Lung (tissue), 12 donors: Measurements from ENCODE around the gene PPIE. TPM values are rescaled to one million over a fixed set of nuclear protein-coding genes. Genes with fewer than 3 reads are reported as not detected.

Experiments
- ATAC-seq: fragments of 200-7000 bp; cut with Tn5 transposase; one replicate; pipeline ENCODE4 v1.9.1; 2020; ENCODE audit warnings: moderate number of reproducible peaks; ENCODE audit not compliant: insufficient read depth, low FRiP score
- DNase-seq, 3 donors: peaks; one replicate each; pipeline ENCODE4 v3.0.0-alpha.2; 2013 to 2017
- H3K27ac ChIP-seq, 2 donors: one replicate each; pipeline ENCODE4 v1.5.1; 2013; ENCODE audit warnings: mild to moderate bottlenecking in 2 of 2, moderate library complexity in 2 of 2, control low read depth in 1 of 2, inconsistent platforms in 1 of 2, low read depth in 1 of 2, low read length in 1 of 2
- H3K27me3 ChIP-seq, 3 donors: one replicate each; pipeline ENCODE4 v1.5.1; 2013; ENCODE audit warnings: low read length in 2 of 3; ENCODE audit not compliant: control insufficient read depth in 3 of 3, insufficient read depth in 3 of 3
- H3K36me3 ChIP-seq, 4 donors: one replicate each; pipeline ENCODE4 v1.5.1; 2013; ENCODE audit warnings: low read length in 4 of 4, mild to moderate bottlenecking in 1 of 4, moderate library complexity in 1 of 4; ENCODE audit not compliant: control insufficient read depth in 4 of 4, insufficient read depth in 4 of 4
- H3K4me1 ChIP-seq, 5 donors: one replicate each; pipeline ENCODE4 v1.5.1; 2013; ENCODE audit warnings: low read length in 5 of 5, mild to moderate bottlenecking in 2 of 5, moderate library complexity in 1 of 5; ENCODE audit not compliant: control insufficient read depth in 5 of 5, insufficient read depth in 5 of 5
- H3K4me3 ChIP-seq: one replicate; pipeline ENCODE4 v1.5.1; 2013; ENCODE audit warnings: mild to moderate bottlenecking, control low read depth, moderate library complexity
- H3K9ac ChIP-seq, 2 donors: one replicate each; pipeline ENCODE4 v1.5.1; 2013; ENCODE audit warnings: low read length in 2 of 2, control low read depth in 1 of 2; ENCODE audit not compliant: insufficient read depth in 1 of 2
- H3K9me3 ChIP-seq, 4 donors: one replicate each; pipeline ENCODE4 v1.5.1; 2013; ENCODE audit warnings: low read length in 3 of 4, mild to moderate bottlenecking in 1 of 4, moderate library complexity in 1 of 4; ENCODE audit not compliant: control insufficient read depth in 4 of 4, insufficient read depth in 3 of 4
- WGBS, 2 donors: extraction: QIAGEN DNeasy Blood & Tissue Kit; methylation state at CpG; one replicate each; pipeline ENCODE4 v1.1.7; 2013; 5-methylcytosine and 5-hydroxymethylcytosine counted together
- polyA plus RNA-seq, 2 donors: library from polyadenylated mRNA; stranded (reverse); fragments of 200-250 nt; gene quantifications; one replicate each; pipeline ENCODE4 v1.2.1, GENCODE V29; 2013
- total RNA-seq, 2 donors: library from RNA; depleted of rRNA in 1 of 2; stranded (reverse); fragments of >200 nt in 1 of 2; gene quantifications; one replicate each; pipeline ENCODE4 v1.2.1, GENCODE V29; 2014 to 2021
- TF ChIP-seq, protein P1 (sequence below): IDR thresholded peaks from 2 replicates; pipeline ENCODE4 v1.5.1; 2012; ENCODE audit warnings: mild to moderate bottlenecking; ENCODE audit errors: control extremely low read depth, extremely low read depth
- donor health status: control.
- donor health status: control.
- donor health status: Bipolar disorder and iron deficiency.
- donor health status: healthy.
- donor health status: DM: yes; HTN: yes; CAD: no.

PPIE gene
- total and polyA plus RNA-seq, 4 donors, result 30.5 to 55.5 (median 44.3) TPM

DNA sequence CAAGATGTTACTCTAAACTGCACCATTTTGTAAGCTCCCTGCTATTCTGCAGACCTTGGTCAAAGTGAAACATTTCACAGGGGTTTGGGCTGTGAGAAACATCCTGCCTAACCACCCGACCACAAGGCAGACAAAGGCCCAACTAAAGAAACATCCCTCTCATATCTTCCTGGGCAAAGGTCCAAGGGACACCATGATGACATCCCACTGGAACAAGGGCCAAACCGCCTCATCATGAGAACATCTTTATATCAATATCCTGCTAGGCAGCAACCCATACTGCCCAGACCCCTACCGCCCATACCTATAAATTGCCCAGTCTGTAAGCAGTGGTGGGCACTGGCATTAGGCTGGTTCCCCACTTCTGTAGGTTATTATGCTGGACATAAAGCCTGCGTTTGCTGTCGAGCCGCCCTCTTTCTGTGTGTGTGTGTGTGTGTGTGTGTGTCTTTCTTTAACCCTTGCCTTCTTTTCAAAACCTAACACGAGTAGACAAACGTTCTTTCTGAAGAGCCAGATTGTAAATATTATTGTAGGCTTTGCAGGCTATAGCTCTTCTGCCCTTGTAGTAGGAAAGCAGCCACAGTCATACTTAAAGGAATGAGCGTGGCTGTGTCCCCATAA, 1.0 kb upstream of the PPIE start:
- no peak for ATAC-seq
- Histone ChIP-seq H3K4me1 (peaks cover 4 to 13% (median 7%) of the 10 kb centered on the region in 5 donors), H3K9ac (no peak overlapping the region), H3K9me3 (no peaks in the 10 kb centered on the region), H3K27ac (no peak overlapping the region), H3K4me3 (no peak overlapping the region), H3K36me3 (peaks cover 0 to 11% (median 7%) of the 10 kb centered on the region in 4 donors), H3K27me3 (peaks cover 0 to 6% (median 0%) of the 10 kb centered on the region in 3 donors)
- peak in 2 of 3 donors; percentile 20 for DNase-seq
- TF ChIP-seq, protein P1, sequence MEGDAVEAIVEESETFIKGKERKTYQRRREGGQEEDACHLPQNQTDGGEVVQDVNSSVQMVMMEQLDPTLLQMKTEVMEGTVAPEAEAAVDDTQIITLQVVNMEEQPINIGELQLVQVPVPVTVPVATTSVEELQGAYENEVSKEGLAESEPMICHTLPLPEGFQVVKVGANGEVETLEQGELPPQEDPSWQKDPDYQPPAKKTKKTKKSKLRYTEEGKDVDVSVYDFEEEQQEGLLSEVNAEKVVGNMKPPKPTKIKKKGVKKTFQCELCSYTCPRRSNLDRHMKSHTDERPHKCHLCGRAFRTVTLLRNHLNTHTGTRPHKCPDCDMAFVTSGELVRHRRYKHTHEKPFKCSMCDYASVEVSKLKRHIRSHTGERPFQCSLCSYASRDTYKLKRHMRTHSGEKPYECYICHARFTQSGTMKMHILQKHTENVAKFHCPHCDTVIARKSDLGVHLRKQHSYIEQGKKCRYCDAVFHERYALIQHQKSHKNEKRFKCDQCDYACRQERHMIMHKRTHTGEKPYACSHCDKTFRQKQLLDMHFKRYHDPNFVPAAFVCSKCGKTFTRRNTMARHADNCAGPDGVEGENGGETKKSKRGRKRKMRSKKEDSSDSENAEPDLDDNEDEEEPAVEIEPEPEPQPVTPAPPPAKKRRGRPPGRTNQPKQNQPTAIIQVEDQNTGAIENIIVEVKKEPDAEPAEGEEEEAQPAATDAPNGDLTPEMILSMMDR, result no peak
- 78 to 80% methylated on average over 9 of the region's 9 CpGs for WGBS, 2 donors

DNA sequence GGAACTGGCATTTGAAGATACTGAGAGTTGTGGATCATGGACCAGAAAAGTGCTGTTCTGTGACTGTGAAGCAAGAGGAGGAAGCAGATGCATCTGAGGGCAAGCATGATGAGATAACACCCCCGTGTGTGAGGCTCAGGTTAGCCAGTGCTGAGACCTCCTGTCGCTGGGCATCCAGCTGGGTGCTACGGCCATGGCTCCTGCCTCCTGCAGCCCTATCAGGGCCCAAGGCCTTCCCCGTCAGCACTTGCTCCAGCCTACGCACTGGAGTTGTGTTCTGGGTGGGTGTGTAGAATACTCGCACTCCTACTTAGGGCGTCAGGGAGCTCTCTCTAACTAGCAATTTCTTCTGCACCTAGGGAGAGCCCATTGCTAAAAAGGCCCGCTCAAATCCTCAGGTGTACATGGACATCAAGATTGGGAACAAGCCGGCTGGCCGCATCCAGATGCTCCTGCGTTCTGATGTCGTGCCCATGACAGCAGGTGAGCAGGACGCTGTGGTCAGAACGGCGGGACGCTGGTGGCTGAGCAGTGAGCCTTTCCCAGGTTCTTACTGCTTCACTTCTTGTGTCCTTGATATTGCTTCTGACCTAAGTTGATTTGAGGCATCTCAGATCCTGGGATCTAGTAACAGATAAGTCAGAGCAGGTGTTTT, 6.5 kb downstream of the PPIE start:
- peaks cover 0 to under 1% (median 0%) of the 10 kb centered on the region in 5 donors for H3K4me1 ChIP-seq
- H3K36me3 ChIP-seq, result peaks cover 26 to 54% (median 40%) of the 10 kb centered on the region in 4 donors
- no peaks in the 10 kb centered on the region for H3K27me3 ChIP-seq
- WGBS, 2 donors, result 96 to 97% methylated on average over 16 of the region's 16 CpGs
- H3K4me3 ChIP-seq, result no peak overlapping the region
- ATAC-seq (no peak), DNase-seq (no peak)
- H3K27ac ChIP-seq, result no peak overlapping the region
- TF ChIP-seq, protein P1, result no peak
- no peaks in the 10 kb centered on the region for H3K9me3 ChIP-seq
- no peak overlapping the region for H3K9ac ChIP-seq

DNA sequence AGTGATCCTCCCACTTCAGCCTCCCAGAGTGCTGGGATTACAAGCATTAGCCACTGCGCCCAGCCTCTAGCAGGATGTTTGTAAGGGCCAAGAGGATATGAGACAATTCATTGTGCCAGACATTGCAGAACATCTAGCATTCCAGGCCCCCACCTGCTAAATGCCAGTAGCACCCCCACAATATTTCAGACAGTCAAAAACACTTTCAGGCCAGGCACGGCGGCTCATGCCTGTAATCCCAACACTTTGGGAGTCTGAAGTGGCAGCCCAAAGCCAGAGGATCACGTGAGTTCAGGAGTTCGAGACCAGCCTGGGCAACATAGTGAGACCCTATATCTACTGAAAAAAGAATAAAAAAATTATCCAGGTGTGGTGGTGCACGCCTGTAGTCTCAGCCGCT, 12.9 kb downstream of the PPIE start:
- WGBS, 2 donors, result 98 to 99% methylated on average over 7 of the region's 7 CpGs
- Histone ChIP-seq H3K27me3 (no peaks in the 10 kb centered on the region), H3K9ac (no peak overlapping the region), H3K4me1 (no peaks in the 10 kb centered on the region), H3K27ac (no peak overlapping the region), H3K36me3 (peaks cover 20 to 62% (median 35%) of the 10 kb centered on the region in 4 donors), H3K4me3 (no peak overlapping the region), H3K9me3 (no peaks in the 10 kb centered on the region)
- no peak for DNase-seq
- no peak for ATAC-seq
- TF ChIP-seq, protein P1, result no peak
